ENCODE measurements around the gene TCEANC2.

Gene TCEANC2

DNA sequence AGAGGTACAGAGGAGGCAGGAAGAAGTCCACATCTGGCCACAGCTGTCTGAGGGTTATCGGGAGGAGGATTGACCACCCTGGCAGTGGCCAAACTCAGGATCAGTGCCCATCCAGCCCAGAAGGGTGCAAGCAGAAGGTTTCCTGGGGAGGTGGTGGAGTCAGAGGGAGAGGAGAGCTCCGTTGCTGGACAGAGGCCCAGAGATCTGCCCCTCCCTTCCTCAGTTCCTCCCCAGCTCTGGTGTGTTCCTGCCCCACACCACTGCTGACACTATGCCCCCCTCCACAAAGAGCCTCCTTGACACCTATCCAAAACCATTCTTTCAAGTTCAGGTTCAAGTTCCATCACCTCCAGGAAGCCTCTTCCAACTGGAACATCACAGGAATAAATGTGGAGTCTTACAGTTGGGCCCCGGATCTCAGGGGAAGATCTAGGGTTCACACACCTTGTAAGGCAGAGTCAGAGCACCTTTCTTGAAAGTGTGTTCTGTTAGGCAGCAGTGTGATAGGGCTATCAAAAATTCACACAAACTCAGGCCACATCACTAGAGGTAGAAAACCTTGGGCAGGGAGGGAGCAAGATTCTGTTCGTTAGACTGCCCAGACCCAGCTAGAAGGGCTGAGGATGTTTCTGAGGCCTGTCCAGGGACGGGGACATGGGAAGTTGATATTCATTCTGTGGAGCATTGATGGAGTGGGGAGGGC, 42.8 kb upstream of the TCEANC2 start:
- no peak overlapping the region for H3K4me3 ChIP-seq (ENCODE audit: low read depth, low read length)
- TF ChIP-seq, protein P1, sequence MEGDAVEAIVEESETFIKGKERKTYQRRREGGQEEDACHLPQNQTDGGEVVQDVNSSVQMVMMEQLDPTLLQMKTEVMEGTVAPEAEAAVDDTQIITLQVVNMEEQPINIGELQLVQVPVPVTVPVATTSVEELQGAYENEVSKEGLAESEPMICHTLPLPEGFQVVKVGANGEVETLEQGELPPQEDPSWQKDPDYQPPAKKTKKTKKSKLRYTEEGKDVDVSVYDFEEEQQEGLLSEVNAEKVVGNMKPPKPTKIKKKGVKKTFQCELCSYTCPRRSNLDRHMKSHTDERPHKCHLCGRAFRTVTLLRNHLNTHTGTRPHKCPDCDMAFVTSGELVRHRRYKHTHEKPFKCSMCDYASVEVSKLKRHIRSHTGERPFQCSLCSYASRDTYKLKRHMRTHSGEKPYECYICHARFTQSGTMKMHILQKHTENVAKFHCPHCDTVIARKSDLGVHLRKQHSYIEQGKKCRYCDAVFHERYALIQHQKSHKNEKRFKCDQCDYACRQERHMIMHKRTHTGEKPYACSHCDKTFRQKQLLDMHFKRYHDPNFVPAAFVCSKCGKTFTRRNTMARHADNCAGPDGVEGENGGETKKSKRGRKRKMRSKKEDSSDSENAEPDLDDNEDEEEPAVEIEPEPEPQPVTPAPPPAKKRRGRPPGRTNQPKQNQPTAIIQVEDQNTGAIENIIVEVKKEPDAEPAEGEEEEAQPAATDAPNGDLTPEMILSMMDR (IDR thresholded peaks at IDR 0.05; ENCODE audit: borderline replicate concordance, insufficient read depth, low read depth, low read length) = no peak

DNA sequence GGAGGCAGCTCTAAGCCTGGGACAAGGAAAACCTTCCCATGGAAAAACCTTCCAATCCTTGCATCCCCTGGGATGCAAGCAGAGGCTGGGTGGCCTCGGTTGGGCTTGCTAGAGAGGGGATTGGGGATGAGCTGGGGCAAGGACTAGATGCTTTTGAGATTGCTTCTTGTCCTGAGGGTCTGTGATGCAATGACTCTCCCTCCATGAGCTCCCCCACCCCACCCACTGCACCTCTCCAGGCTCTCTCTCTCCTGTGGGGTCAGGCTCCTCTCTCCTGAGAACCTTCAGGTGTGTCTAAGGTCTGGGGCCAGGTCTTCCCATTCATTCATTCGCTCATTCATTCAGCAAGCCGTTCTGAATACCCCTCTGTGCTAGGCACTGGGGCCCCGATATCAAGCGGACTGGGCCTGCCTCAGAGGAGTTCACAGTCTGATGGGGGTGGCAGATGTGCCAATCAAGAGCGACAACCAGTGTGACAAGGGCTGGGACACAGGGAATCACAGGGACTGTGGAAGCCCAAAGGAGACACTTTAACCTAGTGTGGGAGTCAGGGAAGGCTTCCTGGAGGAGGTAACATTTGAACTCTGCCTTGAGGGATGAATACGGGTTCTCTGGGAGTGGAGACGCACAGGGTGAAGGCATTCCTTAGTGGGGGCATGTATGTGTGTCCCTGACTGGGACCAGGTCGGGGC, 41.9 kb upstream of the TCEANC2 start:
- H3K4me3 ChIP-seq (ENCODE audit: low read depth, low read length) = no peak overlapping the region
- TF ChIP-seq, protein P1 (IDR thresholded peaks at IDR 0.05; ENCODE audit: borderline replicate concordance, insufficient read depth, low read depth, low read length) = no peak

DNA sequence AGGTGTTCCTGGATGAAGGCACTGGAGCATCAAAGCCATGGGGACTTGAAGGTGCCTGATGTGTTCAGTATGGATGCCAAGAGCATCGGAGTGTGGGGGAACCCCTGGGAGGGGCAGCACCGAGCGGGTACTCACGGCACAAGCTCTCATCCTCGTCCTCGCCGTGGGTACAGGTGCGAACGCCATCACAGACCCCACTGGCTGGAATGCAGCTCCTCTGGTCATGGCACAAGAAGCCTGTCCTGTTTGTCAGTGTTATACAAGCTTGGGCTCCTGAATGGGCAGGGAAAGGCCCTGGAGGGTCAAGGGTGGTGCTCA, 41.4 kb upstream of the TCEANC2 start:
- TF ChIP-seq, protein P1 (IDR thresholded peaks at IDR 0.05; ENCODE audit: borderline replicate concordance, insufficient read depth, low read depth, low read length) = no peak
- no peak overlapping the region for H3K4me3 ChIP-seq (ENCODE audit: low read depth, low read length)

- no peak overlapping the region for H3K4me3 ChIP-seq (ENCODE audit: low read depth, low read length)
- TF ChIP-seq, protein P1 (IDR thresholded peaks at IDR 0.05; ENCODE audit: borderline replicate concordance, insufficient read depth, low read depth, low read length) = no peak
These were observed 40.5 kb upstream of the TCEANC2 start for GRCh38 chr1:54012863-54013262.

- TF ChIP-seq, protein P1 (IDR thresholded peaks at IDR 0.05; ENCODE audit: borderline replicate concordance, insufficient read depth, low read depth, low read length) = no peak
- H3K4me3 ChIP-seq (ENCODE audit: low read depth, low read length) = no peak overlapping the region
These were observed 39.9 kb upstream of the TCEANC2 start for GRCh38 chr1:54013393-54014008.

DNA sequence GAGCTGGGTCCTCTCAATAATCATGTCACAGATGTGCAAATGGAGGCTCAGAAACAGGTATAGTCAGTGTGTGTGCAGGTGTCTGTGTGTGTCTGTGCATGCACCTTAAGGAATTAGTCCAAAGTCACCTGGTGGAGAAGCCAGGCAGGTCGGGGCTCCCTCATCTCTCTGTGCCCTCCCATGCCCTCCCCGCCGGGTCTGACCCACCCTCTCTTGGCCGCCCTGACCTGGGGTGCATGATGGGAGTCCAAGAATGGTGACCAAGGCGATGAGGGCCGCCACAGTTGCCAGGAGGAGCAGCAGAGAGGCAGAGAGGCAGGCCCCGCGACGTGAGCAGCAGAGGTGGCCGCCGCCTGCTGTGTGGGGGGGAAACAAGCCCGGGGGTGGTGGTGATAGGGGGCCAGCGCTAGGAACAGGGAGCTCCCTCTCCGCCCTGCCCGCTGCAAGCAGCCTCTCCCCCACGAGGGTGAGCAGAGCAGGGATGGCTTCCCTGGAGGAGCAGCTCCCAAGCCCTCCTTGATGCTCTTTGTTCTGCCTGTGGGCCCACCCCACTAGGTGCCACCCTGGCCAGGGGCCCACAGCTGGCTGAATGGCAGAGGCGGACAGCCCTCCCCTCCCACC, 39.3 kb upstream of the TCEANC2 start:
- TF ChIP-seq, protein P1 (IDR thresholded peaks at IDR 0.05; ENCODE audit: borderline replicate concordance, insufficient read depth, low read depth, low read length) = no peak
- H3K4me3 ChIP-seq (ENCODE audit: low read depth, low read length) = no peak overlapping the region
